HUES48 (cell line): ENCODE data around the gene ZNF778.
A peak's percentile ranks its signal among the peaks of the same experiment; 100 is the strongest.
"Not testable (repeated sequence)": the region's sequence is repeated elsewhere in the genome, so short reads cannot be mapped to it uniquely, and the experiment has no call there.

Experiments
- H3K27ac ChIP-seq: one replicate; pipeline ENCODE4 v1.7.0; 2013; ENCODE audit warnings: low read depth, low read length, inconsistent platforms
- H3K27me3 ChIP-seq: 2 replicates; pipeline ENCODE4 v1.6.1; 2013; ENCODE audit warnings: mild to moderate bottlenecking, low read length; ENCODE audit not compliant: control insufficient read depth, insufficient read depth
- H3K36me3 ChIP-seq: 2 replicates; pipeline ENCODE4 v1.6.1; 2013; ENCODE audit warnings: low read length; ENCODE audit not compliant: control insufficient read depth, insufficient read depth
- H3K4me1 ChIP-seq: 2 replicates; pipeline ENCODE4 v1.6.1; 2013; ENCODE audit warnings: mild to moderate bottlenecking, low read length; ENCODE audit not compliant: control insufficient read depth, insufficient read depth
- H3K4me3 ChIP-seq: 2 replicates; pipeline ENCODE4 v1.5.1; 2013; ENCODE audit warnings: mild to moderate bottlenecking, low read depth, low read length
- H3K9ac ChIP-seq: 2 replicates; pipeline ENCODE4 v1.6.1; 2013; ENCODE audit warnings: mild to moderate bottlenecking, low read depth, low read length, moderate library complexity
- H3K9me3 ChIP-seq: 2 replicates; pipeline ENCODE4 v1.6.1; 2013; ENCODE audit warnings: low read length; ENCODE audit not compliant: control insufficient read depth, insufficient read depth

Gene ZNF778

DNA sequence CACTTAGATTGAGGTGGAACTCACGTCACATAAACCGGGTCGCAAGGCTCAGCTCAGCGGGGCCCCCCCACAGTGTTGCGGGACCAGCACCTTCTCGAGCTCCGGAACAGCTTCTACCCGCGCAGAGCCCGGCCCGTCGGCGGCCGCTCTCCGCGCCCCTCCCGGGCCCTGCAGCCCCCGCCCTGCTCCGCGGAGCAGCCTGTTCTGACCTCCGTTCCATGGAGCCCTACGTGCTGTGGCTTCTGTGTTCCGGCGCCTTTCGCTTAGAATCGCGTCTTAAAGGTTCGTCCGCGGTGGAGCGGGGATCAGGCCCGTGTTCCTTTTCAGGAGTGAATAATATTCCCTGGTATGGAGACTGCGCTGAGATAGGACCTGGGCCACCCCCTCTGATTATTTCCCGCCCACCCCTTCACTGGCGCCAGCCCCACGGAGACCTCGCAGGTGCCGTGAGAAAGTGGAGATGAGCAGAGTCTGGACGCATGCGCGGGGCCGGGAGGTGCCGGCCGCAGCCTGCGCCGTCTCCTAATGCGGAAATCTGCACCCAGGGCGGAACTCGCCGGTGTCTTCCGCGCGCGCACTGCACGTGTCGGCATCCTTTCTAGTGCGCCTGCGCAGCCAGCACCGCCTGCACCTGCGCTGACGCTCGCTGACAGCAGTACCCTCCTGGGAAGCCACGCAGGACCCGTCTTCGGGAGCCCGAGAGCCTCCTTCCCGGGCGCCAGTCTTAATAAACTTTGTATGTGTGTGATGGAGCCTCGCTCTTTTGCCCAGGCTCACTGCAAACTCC is 30.9 kb downstream of the ZNF778 start:
- Histone ChIP-seq H3K9me3 (no peaks in the 10 kb centered on the region), H3K4me3 (peak overlapping the region; percentile 59), H3K27ac (no peak overlapping the region), H3K27me3 (peaks cover 11% of the 10 kb centered on the region), H3K36me3 (no peaks in the 10 kb centered on the region), H3K4me1 (no peaks in the 10 kb centered on the region), H3K9ac (no peak overlapping the region)

DNA sequence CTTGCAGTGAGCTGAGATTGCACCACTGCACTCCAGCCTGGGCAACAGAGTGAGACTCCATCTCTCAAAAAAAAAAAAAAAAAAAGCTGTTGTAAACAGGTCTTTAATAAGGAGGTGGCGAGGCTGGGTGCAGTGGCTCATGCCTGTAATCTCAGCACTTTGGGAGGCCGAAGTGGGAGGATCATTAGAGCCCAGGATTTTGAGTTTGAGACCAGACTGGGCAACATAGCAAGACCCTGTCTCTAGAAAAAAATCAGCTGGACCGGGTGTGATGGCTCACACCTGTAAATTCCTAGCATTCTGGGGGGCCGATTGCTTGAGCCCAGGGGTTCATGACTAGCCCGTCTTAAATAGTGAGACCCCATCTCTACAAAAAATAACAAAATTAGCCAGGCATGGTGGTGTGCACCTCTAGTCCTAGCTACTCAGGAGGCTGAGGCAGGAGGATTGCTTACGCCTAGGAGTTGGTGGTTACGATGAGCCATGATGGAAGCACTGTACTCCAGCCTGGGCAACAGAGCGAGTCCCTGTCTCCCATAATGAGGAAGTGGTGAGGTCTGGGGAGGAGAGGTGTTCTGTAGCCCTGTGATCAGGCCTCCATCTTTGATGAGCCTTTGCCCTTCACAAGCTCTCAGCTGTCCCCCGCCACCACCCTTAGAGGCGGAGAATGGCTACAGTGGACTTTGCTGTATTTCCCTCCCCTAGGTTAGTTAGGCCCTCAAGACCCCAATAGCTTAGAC is 36.2 kb downstream of the ZNF778 start:
- Histone ChIP-seq H3K27me3 (peaks cover 19% of the 10 kb centered on the region), H3K4me1 (no peaks in the 10 kb centered on the region), H3K36me3 (no peaks in the 10 kb centered on the region), H3K9me3 (no peaks in the 10 kb centered on the region), H3K27ac (no peak overlapping the region), H3K9ac (no peak overlapping the region), H3K4me3 (no peak overlapping the region)

DNA sequence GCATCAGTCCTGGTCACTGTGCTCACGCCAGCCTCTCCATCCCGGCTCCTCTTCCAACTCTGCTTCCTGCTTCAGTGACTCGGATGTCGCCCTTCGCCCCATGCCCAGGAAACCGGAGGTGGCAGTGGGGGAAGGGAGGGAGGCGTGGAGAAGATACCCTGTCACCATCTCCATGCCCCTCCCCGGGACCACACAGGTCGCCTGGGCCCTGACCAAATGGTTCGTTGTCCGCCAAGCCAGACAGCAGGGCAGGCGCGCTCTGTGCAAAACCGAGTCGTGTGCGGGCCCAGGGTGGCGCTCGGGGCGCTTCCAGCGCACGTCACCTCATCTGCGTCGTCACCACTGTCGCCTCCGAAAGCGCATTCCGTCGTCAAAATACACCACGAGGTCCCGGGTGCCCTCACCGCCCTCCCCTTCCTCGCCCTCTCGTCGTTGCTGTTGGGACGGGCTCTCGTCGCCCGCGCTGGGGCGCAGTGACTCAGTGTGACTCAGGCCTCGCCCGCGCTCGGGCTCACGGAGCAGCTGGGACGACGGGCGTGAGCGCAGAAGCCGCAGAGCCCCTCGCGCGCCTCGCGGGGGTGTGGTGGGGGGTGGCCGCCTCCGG is 39.2 kb downstream of the ZNF778 start:
- no peaks in the 10 kb centered on the region for H3K36me3 ChIP-seq
- H3K9ac ChIP-seq = peak overlapping the region; percentile 30; the same call in 1 of the 2 replicates
- H3K27ac ChIP-seq = no peak overlapping the region
- H3K9me3 ChIP-seq = no peaks in the 10 kb centered on the region
- H3K27me3 ChIP-seq = peaks cover 19% of the 10 kb centered on the region
- H3K4me3 ChIP-seq = peak overlapping the region; percentile 56
- H3K4me1 ChIP-seq = no peaks in the 10 kb centered on the region

DNA sequence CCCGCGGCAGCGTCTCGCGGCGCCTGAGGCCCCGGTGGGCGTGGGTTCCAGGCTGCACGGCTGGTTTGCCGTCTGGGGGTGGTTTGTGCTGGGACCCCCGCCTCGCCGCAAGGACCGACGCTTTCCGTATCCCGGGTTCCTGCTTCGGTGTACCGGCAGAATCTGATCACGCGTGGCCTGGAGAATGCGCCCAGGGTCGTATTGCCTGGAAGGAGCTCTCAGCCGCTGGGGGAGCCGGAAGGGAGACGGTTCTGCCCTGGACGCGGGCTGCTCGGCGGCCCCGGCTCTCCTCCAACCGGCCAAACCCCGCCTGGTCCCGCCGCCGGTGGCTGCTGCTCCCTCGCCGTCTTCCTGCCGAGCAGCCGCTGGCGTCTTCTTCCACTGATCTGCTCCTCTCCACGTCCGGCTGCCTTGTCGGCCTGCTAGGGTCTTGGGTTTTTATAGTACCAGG is 39.8 kb downstream of the ZNF778 start:
- peak overlapping the region; percentile 30; the same call in 1 of the 2 replicates for H3K9ac ChIP-seq
- H3K4me1 ChIP-seq = no peaks in the 10 kb centered on the region
- H3K27ac ChIP-seq = no peak overlapping the region
- no peaks in the 10 kb centered on the region for H3K36me3 ChIP-seq
- H3K27me3 ChIP-seq = peaks cover 19% of the 10 kb centered on the region
- H3K9me3 ChIP-seq = no peaks in the 10 kb centered on the region
- peak overlapping the region; percentile 56 for H3K4me3 ChIP-seq

DNA sequence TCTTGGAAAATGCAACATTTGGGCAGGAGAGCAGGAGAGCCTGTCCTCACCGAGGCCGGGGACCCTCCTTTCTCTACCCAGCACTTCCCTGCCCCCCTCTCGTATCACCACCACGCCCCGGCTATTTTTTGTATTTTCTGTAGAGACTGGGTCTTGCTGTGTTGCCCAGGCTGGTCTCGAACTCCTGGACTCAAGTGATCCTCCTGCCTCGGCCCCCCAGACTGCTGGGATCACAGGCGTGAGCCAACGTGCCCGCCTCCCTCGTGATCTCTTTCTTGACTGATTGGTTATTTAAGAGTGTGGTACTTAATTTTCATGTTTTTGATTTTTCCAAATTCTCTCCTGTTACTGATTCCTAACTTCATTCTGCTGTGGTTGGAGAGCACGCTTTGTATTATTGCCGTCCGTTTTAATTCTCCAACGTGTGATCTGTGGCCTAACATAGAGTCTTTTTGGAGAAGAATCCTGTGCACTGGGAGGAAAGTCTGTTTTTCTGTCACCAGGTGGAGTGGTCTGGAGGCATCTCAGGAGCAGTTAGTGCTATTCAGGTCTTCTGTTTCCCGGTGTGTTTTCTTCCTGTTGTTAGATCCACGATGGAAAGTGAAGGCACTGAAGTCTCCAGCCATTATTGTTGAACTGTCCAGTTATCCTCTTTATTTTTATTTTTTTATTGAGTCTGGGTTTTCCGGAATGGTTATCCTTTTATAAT is 40.4 kb downstream of the ZNF778 start:
- H3K4me3 ChIP-seq = peak overlapping the region; percentile 56; the same call in 1 of the 2 replicates

DNA sequence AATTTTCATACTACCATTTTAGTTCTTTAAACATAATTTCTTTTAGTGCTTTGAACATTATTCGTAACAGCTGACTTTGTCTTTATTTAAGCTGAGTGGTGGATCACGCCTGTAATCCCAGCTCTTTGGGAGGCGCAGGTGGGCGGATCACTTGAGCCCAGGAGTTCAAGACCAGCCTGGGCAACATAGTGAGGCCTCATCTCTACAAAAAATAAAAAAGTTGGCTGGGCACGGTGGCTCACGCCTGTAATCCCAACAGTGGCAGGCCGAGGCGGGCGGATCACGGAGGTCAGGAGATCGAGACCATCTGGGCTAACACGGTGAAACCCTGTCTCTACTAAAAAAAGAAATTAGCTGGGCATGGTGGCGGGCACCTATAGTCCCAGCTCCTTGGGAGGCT is 42.4 kb downstream of the ZNF778 start:
- peaks cover 19% of the 10 kb centered on the region for H3K27me3 ChIP-seq
- H3K9ac ChIP-seq, H3K36me3 ChIP-seq, H3K9me3 ChIP-seq, H3K27ac ChIP-seq, H3K4me3 ChIP-seq, H3K4me1 ChIP-seq: not testable (repeated sequence)

More for the DNA sequence above, 40.4 kb downstream of the ZNF778 start:
- no peak overlapping the region for H3K27ac ChIP-seq
- H3K9me3 ChIP-seq = no peaks in the 10 kb centered on the region
- no peaks in the 10 kb centered on the region for H3K4me1 ChIP-seq
- H3K9ac ChIP-seq = no peak overlapping the region
- H3K27me3 ChIP-seq = peaks cover 19% of the 10 kb centered on the region
- no peaks in the 10 kb centered on the region for H3K36me3 ChIP-seq

DNA sequence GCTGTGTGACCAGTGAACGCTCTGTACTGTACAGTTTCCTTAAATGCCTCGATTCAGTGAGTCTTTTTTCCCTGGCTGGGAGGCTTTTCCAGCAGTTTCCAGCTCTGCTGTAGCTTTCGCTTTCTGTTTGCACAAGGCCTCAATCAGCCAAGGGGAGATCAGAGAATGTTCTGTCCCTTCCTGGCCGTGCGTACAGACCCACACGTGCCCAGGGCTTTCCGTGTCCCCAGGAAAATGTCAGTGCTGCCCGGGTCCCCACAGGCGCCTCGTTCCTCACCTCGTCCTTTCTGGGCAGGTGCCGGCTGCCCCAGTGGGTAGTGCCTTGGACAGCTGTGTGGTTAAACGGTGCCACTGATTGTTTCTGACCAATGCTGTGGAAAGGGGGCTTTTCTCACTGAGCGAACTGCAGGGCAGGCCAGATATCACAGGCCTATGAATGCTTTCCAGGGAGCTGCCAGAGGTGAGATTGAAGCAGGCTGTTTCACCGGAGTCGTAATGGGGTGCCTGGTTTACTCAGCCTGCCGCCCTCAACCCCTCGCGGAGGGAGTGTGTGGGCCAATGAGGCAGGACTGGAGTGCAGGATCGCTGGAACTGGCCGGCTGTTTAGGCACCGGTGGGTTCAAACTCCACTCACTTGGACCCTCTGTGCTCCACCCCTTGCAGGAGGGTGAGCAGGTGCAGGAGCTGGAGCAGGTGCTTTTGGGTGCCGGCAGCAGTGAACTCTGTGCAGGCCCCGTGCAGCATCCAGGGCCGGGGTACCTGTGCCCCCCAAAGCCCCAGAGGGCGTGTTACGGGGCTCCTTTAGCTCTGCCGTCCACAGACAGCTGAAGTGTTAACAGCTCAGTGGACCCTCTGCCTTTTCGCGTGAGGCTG is 44.4 kb downstream of the ZNF778 start:
- Histone ChIP-seq H3K4me3 (no peak overlapping the region), H3K27ac (no peak overlapping the region), H3K9me3 (no peaks in the 10 kb centered on the region), H3K27me3 (peaks cover 13% of the 10 kb centered on the region), H3K9ac (no peak overlapping the region), H3K36me3 (peaks cover 12% of the 10 kb centered on the region), H3K4me1 (no peaks in the 10 kb centered on the region)

DNA sequence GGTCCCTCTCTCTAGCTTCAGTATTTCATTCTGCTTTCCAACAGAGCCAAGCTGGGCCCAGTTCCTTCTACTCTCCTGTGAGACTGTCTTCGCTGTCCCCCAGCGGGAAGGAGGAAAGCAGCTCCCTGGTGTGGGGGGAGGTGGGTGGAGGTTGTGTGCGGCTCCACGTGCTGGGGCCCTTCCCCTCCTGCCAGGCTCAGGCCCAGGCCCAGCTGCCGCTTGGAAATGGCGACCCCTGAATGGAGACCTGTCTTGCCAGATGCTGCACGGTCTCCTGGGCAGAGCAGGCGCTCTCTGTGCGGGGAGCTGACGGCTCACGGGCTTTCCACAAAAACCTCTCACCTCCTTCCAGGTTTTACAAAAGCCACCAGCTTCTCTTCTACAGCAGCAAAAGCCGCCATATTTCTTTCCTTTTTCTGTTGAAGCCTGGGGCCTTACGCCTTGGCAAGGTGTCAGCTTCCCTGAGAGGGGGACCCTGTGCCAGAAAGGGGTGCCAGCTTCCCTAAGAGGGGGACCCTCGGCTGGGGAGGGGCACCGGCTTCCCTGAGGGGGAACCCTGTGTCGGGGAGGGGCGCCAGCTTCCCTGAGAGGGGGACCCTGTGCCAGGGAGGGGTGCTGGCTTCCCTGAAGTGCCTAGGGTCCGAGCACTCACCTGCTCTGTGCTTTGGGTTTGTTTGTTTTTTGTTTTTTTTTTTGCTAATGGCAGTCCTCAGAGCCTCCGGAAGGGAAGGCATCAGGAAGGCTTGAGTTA is 47.5 kb downstream of the ZNF778 start:
- H3K4me1 ChIP-seq = no peaks in the 10 kb centered on the region
- no peak overlapping the region for H3K9ac ChIP-seq
- H3K4me3 ChIP-seq = no peak overlapping the region
- peaks cover 34% of the 10 kb centered on the region for H3K36me3 ChIP-seq
- H3K27me3 ChIP-seq = no peaks in the 10 kb centered on the region
- H3K9me3 ChIP-seq = no peaks in the 10 kb centered on the region
- no peak overlapping the region for H3K27ac ChIP-seq

DNA sequence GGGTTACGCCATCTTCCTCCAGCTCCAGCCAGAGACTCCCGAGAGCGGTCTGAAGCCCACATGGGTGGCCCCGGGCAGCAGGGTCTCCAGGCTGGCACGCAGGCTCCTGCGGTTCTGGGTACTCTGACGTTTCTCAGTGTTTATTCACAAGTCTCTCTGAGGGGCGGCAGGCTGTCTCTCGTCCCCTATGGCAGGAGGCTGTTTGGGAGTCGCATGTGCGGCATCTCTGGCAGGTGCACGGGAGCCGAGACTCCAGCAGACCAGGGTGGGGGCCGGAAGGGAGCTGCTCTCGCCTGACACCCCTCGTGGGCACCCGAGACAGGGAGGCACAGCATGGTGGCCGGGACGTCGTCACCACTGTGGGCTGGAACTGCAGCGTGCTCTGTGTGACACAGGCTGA is 48.1 kb downstream of the ZNF778 start:
- H3K27me3 ChIP-seq = no peaks in the 10 kb centered on the region
- peaks cover 41% of the 10 kb centered on the region for H3K36me3 ChIP-seq
- H3K27ac ChIP-seq = no peak overlapping the region
- no peak overlapping the region for H3K4me3 ChIP-seq
- no peaks in the 10 kb centered on the region for H3K4me1 ChIP-seq
- H3K9ac ChIP-seq = no peak overlapping the region
- no peaks in the 10 kb centered on the region for H3K9me3 ChIP-seq
